LNCaP clone FGC (cell line): Measurements from ENCODE around the gene DRC7.

Source experiments
- DNase-seq: peaks from one replicate; pipeline ENCODE4 v3.0.0-alpha.2; 2011; ENCODE audit warnings: low read depth
- H3K4me3 ChIP-seq: 2 replicates; pipeline ENCODE4 v1.5.1; 2011; ENCODE audit warnings: mild to moderate bottlenecking, low read depth, low read length, control low read depth
- TF ChIP-seq, protein P1 (sequence below): IDR thresholded peaks from 2 replicates; pipeline ENCODE4 v1.5.1; 2012; ENCODE audit warnings: mild to moderate bottlenecking; ENCODE audit not compliant: control insufficient read depth, insufficient read depth; ENCODE audit errors: extremely low read depth

The DRC7 gene, protein sequence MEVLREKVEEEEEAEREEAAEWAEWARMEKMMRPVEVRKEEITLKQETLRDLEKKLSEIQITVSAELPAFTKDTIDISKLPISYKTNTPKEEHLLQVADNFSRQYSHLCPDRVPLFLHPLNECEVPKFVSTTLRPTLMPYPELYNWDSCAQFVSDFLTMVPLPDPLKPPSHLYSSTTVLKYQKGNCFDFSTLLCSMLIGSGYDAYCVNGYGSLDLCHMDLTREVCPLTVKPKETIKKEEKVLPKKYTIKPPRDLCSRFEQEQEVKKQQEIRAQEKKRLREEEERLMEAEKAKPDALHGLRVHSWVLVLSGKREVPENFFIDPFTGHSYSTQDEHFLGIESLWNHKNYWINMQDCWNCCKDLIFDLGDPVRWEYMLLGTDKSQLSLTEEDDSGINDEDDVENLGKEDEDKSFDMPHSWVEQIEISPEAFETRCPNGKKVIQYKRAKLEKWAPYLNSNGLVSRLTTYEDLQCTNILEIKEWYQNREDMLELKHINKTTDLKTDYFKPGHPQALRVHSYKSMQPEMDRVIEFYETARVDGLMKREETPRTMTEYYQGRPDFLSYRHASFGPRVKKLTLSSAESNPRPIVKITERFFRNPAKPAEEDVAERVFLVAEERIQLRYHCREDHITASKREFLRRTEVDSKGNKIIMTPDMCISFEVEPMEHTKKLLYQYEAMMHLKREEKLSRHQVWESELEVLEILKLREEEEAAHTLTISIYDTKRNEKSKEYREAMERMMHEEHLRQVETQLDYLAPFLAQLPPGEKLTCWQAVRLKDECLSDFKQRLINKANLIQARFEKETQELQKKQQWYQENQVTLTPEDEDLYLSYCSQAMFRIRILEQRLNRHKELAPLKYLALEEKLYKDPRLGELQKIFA

DNA sequence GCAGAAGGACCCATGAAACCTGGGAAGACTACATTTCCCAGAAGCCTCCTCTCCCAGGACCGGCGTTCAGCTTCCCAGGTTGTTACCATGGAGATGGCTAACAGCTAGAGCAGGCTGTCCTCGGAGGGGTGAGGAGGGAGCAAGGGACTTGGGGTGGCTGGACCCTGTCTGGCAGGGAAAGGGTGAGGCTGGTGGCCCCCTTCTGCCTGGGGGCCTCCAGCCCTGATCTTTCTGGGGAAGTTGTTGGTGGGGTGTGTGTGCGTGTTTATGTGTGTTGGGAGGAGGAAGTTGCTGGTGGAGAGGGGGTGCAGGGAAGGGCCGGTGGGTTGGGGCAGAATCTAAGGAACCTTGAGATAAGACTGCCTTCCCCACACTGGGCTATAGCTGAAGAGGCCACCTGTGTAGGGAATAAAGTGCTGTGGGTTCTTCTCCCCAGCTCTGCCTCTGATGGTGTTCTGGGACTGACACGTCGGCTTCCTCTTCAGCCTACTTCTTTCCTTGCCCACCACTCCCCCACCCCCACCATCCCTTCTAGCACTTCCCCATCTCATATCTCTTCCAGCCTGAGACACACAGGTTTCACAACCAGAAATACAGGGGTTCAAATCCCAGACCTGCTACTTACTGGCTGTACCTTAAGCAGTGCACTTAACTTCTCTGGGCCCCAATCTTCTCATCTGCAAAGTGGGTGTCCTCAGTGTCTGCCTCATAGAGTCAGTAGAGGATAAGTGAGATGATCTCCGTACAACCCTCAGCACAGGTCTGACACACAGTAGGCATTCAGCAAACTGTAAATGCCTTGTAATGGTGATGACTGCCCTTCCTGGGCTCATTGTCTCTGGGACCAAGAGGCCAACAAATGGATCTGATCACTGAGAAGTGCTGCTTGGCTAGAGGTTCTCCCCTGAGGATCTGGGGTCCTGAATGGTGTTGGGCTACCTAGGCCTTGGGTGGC is at the start of gene DRC7:
Gene DRC7 (plus strand): TSS at position 82 of the 955 bp plus-strand sequence. CDS start 3,144 bp downstream, outside the sequence.
- no peak within 1 kb of the TSS for H3K4me3 ChIP-seq
- TF ChIP-seq, protein P1, sequence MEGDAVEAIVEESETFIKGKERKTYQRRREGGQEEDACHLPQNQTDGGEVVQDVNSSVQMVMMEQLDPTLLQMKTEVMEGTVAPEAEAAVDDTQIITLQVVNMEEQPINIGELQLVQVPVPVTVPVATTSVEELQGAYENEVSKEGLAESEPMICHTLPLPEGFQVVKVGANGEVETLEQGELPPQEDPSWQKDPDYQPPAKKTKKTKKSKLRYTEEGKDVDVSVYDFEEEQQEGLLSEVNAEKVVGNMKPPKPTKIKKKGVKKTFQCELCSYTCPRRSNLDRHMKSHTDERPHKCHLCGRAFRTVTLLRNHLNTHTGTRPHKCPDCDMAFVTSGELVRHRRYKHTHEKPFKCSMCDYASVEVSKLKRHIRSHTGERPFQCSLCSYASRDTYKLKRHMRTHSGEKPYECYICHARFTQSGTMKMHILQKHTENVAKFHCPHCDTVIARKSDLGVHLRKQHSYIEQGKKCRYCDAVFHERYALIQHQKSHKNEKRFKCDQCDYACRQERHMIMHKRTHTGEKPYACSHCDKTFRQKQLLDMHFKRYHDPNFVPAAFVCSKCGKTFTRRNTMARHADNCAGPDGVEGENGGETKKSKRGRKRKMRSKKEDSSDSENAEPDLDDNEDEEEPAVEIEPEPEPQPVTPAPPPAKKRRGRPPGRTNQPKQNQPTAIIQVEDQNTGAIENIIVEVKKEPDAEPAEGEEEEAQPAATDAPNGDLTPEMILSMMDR = no peak
- DNase-seq = no peak

DNA sequence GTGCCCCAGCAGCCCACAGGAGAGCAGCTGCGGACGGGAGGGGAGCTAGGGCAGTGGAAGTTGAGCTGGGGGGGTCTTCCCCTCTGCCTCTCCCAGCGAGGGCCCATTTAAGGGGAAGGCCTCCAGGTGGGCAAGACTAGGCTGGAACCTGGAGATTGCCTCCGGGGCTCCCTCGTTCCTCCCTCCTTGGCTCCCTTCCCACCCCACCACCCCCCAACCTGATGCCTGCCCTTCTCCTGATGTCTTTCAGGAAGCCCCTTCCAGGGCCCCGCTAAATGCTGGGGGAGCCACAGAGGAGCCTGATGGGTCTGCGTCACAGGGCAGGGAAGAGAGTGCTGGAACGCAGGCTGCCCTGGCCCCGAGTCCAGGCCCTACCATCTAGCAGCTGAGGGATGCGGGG is 49.4 kb upstream of the DRC7 start:
- TF ChIP-seq, protein P1 = no peak
- no peak overlapping the region for H3K4me3 ChIP-seq
- no peak for DNase-seq

DNA sequence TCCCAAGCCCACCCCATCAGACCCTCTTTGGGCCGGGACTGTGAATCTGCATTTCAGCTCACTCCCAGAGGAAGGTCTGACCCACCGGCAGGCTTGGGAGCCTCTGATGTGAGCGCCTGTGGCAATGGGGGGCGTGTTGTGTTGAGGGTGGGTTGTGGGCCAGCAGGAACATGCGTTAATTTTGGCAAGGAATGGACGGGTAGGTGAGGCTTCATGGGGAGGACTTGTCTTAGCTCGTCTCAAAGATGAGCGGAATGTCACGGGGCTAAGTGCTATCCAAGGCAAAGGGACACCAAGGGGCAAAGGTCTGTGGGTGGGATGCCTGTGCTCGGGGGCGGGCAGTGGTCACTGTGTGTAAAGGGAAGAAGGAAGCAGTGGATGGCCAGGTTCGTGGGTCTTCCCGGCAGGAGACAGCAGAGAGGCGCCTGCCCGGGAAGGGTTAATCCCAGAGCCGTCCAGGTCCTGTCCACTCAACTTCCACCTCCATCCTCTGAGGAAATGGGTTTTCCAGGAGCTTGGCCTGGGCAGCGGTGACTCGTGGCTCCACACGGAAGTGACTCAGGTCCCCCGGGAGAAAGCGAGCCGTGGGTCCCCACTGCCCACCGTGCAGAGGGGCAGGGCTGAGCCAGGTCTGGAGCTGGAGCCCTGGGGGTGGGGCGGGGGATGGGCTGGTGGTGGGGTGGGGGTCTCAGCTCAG is 48.8 kb upstream of the DRC7 start:
- no peak for DNase-seq
- H3K4me3 ChIP-seq = no peak overlapping the region
- TF ChIP-seq, protein P1 = no peak

DNA sequence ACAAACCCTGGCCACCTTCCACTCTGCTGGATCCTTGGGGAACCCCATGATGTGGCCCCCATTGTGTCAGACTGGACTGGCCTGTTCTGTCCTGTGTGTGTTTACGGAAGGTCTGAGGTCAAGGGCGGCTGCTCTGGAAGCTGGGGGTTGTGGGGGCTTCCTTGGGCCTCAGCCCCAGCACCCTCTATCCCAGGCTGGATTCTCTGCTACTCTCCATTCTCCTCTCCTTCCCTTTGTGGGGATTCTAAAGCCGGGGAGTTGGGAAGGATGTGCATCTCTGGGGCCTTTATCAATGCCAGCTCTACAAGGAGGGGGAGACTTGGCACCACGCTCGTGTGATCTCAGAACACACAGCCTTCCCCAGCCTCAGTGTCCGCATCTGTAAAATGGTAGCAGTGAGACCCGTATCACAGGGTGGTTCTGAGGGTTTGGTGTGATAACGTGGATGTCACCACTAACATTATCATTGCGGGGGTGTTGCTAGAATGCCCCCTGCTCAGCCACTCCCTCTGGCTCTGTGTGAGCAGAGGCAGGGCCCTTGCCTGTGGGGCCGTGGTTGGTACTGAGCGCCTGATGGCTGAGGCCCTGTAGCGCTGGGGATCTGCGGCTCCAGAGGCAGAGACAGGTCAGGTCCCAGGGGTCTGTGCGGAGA is 48.1 kb upstream of the DRC7 start:
- H3K4me3 ChIP-seq = no peak overlapping the region
- DNase-seq = no peak
- TF ChIP-seq, protein P1 = no peak

DNA sequence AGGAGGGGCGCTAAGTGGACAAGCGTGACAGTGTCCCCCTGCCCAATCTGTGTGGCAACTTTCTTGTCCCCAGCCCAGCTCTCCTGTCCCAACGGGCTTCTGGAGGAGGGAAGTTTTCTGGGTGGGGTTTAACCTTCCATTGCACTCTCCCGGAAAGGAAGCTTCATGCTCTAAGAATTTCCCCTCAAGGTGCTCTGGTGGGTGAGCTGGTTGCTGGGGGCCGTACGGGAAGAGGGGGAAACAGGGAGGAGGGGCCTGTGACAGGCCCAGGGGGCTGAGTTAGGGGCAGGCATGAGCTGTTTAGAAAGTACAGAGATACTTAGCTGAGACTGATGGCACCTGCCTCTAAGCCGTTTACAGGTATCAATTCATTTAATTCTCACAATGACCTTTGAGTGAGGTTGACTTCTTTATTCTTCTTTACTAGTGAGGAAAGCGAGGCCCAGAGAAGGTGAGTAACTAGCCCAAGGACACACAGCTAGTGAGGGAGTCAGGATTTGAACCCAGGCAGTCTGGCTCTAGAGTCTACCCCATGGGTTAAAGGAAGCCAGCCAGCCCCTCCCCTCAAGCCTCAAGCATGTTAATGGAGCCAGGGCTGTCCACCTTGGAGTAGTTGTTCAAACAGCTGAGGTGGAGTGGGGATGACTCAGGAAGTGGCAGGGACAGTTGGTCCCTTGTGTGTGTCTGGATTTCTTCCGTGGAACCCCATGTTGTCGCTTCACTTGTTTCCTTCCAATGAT is 47.3 kb upstream of the DRC7 start:
- TF ChIP-seq, protein P1 = no peak
- no peak for DNase-seq
- no peak overlapping the region for H3K4me3 ChIP-seq
